ENCODE results near the gene ATP8A2. TPM values are rescaled to one million over a fixed set of nuclear protein-coding genes. Genes with fewer than 3 reads are reported as not detected.

Gene ATP8A2
- total RNA-seq, 2 experiments from 2014 or later = 1.1 to 1.2 TPM

DNA sequence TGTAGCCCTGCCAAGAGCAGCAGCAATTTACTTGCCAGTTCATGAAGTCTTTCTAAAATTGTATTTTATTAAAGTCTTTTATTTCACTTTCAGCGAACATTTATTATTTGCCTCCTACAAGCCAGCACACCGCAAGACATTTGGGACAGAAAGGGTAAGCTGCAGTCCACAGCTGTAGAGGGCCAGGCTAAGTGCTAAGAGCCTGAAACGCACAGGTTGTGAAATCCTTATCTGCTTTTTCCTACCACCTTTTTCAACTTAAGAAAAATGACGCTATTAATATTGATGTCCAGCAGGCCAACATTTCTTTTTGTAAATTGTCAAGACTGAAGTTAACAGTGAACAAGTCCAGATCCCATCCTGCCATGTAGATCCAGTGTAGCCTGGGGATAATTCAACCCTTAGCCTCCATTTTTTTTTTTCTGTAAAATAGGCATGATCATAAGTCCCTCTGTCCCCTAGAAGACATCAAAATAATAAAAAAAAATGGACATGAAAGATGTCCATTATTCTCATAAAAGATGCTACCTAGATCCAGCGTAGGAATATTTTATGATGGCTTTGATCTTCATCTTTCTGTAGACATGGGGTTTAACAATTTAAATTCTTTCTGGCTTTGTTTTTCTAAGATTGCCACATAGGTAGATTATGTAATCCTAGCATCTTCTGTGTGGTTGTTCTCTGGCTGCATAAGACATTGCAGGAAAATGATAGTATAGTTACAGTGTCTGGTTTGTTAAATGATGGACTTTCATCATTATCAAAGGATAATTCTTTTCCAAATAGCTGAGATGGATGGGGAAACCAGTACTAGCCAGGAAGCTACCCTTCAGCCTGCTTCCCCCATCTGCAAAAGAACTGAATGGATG, 551.7 kb downstream of the ATP8A2 start:
- Mint-ChIP-seq H3K4me1 (ENCODE audit: low read depth) (peaks cover 8% of the 10 kb centered on the region), H3K36me3 (ENCODE audit: low read depth) (no peaks in the 10 kb centered on the region), H3K9me3 (ENCODE audit: insufficient read depth) (no peaks in the 10 kb centered on the region), H3K27ac (no peak overlapping the region), H3K4me3 (no peak overlapping the region), H3K27me3 (ENCODE audit: low read depth) (peaks cover 4% of the 10 kb centered on the region)
- POLR2A ChIA-PET = no interaction called here
- no peak for ATAC-seq
- CTCF ChIA-PET = no interaction called here
- DNase-seq = no peak

DNA sequence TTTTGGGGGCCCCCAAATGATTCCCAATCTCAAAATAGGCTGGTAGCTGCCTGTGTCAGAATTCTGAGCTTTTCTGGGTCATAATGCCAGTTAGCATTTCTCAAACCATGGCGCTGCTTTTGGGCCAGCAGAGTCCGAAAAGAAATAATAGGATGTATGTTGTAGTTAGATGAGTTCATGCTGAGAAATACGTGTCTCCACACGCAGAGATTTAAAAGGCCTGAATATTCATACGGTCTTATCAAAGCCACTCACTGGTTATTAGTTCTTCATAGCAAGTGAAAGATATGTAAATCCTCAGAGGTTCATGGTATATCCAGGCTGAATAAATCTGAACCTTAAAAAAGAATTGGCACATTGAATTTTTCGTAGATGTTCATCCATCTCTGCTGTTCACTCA, 555.6 kb downstream of the ATP8A2 start:
- Mint-ChIP-seq H3K4me1 (ENCODE audit: low read depth) (no peaks in the 10 kb centered on the region), H3K27ac (no peak overlapping the region), H3K4me3 (no peak overlapping the region), H3K27me3 (ENCODE audit: low read depth) (peaks cover 4% of the 10 kb centered on the region), H3K36me3 (ENCODE audit: low read depth) (no peaks in the 10 kb centered on the region), H3K9me3 (ENCODE audit: insufficient read depth) (no peaks in the 10 kb centered on the region)
- DNase-seq = no peak
- CTCF ChIA-PET = interaction anchor here (0.7 kb wide), 1 partner anchor 13 kb away, joined by 3 read pairs; no protein-coding TSS in a partner anchor
- POLR2A ChIA-PET = interaction anchor here (0.6 kb wide), 1 partner anchor 1512 kb away, joined by 3 read pairs; no protein-coding TSS in a partner anchor
- ATAC-seq = no peak

DNA sequence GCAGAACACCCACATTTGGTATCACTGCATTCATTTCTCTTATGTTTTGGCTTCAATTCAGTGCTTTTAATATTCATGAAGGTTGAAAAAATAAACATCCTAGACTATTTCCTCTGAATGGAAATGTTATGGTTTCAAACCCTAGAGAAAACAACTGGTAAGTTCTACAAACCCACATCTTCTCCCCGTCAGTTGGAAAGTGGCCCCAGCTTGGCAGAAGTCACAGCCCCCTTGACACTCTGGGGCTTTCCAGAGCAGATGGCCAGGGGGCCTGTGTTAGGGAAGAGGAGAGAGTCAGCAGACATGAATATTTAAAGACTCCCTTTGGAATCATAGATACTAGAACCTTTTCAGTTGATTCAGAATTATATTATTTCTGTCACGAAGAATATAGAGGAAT, 556.2 kb downstream of the ATP8A2 start:
- Mint-ChIP-seq H3K9me3 (ENCODE audit: insufficient read depth) (no peaks in the 10 kb centered on the region), H3K4me1 (ENCODE audit: low read depth) (no peaks in the 10 kb centered on the region), H3K36me3 (ENCODE audit: low read depth) (no peaks in the 10 kb centered on the region), H3K27me3 (ENCODE audit: low read depth) (peaks cover 4% of the 10 kb centered on the region), H3K27ac (no peak overlapping the region), H3K4me3 (no peak overlapping the region)
- ATAC-seq = no peak
- ChIA-PET CTCF (no interaction called here), POLR2A (no interaction called here)
- no peak for DNase-seq

DNA sequence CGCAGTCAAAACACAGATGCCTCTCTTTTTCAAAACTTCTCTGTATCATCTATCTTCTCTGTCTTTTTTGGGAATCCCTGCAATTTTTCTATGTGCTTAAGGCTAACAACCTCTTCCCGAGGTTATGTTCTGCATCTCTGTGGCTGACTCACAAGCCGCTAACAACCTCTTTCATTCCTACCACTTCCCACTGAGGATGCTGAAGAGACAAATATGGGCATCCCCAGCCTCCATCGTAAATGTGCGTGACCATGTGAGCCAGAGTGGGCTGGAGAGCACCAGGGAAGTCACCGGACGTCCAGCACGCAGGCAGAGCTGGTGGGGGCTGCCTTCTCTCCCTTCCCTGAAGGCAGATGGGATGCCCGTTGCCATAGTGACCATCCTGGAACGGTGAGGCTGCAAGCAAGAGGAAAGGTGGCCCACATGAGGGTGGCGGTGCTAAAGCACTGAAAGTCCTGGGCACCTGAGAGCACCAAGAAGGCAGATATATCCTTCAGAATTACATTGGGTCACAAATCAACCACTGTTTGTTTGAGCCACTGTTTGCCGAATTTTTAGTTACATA, 557.2 kb downstream of the ATP8A2 start:
- Mint-ChIP-seq H3K36me3 (ENCODE audit: low read depth) (no peaks in the 10 kb centered on the region), H3K27ac (no peak overlapping the region), H3K9me3 (ENCODE audit: insufficient read depth) (no peaks in the 10 kb centered on the region), H3K4me3 (no peak overlapping the region), H3K4me1 (ENCODE audit: low read depth) (no peaks in the 10 kb centered on the region), H3K27me3 (ENCODE audit: low read depth) (peaks cover 4% of the 10 kb centered on the region)
- ATAC-seq (no peak), DNase-seq (no peak)
- ChIA-PET CTCF (no interaction called here), POLR2A (no interaction called here)

DNA sequence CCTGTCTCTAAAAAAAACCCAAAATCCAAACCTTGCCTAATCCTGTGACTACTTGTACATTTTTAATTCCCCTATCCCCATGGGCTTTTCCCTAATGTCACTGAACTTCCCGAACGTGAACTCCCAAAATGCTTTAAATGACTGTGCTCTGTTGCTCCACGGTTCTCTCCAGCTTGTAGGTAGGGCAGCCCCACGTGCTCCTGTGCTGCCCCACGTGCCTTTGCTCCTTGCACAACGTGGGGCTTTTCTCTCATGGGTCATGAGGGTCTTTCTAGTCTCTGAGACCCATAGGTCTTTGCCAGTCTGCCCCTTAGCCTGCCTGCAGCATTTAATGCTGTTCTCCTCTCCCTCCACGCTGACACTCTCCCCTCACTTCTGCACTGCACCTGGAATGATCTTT, 558.0 kb downstream of the ATP8A2 start:
- Mint-ChIP-seq H3K27me3 (ENCODE audit: low read depth) (peaks cover 4% of the 10 kb centered on the region), H3K4me3 (no peak overlapping the region), H3K9me3 (ENCODE audit: insufficient read depth) (no peaks in the 10 kb centered on the region), H3K36me3 (ENCODE audit: low read depth) (no peaks in the 10 kb centered on the region), H3K4me1 (ENCODE audit: low read depth) (no peaks in the 10 kb centered on the region), H3K27ac (no peak overlapping the region)
- DNase-seq (no peak), ATAC-seq (no peak)
- ChIA-PET POLR2A (no interaction called here), CTCF (no interaction called here)

DNA sequence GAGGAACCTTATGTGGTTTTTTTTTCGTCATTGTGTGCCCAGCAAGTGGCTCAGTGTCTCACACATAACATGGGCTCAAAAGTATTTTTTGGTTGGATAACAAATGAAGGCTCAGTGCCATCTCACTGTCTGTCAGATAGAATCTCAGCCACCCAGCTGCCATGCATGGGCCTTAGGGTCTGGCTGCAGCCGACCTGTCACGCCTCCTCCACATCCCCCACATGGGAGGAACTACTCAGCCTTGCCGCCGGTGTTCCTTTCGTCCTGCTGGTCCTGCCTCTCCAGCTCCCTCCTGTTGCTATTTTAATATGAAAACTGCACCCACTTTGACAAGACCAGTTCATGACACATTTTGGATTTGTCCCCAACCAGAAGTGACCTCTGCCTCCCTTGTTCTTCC, 558.9 kb downstream of the ATP8A2 start:
- ChIA-PET CTCF (no interaction called here), POLR2A (no interaction called here)
- no peak overlapping the region for H3K4me3 Mint-ChIP-seq
- no peaks in the 10 kb centered on the region for H3K4me1 Mint-ChIP-seq (ENCODE audit: low read depth)
- H3K27me3 Mint-ChIP-seq (ENCODE audit: low read depth) = peaks cover 4% of the 10 kb centered on the region
- no peaks in the 10 kb centered on the region for H3K9me3 Mint-ChIP-seq (ENCODE audit: insufficient read depth)
- DNase-seq = no peak
- H3K36me3 Mint-ChIP-seq (ENCODE audit: low read depth) = no peaks in the 10 kb centered on the region
- H3K27ac Mint-ChIP-seq = no peak overlapping the region
- no peak for ATAC-seq

DNA sequence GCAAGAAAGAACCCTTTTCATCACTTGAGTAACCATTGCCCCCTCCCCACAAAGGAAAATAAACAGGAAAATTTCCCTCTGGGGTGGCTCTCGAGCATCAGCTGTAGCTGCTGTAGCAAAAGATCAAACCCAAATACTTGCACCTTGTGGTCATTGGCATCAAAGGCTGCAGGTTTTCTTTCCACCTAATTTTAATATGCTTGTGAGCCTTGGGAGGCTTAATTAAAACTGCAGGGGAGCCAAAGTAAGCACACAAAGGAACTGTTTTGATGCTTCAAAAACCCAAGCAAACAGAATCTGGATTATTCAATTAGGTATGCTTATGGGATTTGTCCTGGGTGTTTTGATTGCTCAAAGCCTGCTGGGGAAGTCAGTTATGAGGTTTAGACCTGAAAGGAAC, 560.6 kb downstream of the ATP8A2 start:
- ChIA-PET POLR2A (no interaction called here), CTCF (interaction anchor here (1.1 kb wide), 1 partner anchor 12 kb away, joined by 3 read pairs; no protein-coding TSS in a partner anchor)
- no peak for ATAC-seq
- Mint-ChIP-seq H3K4me3 (no peak overlapping the region), H3K27me3 (ENCODE audit: low read depth) (no peaks in the 10 kb centered on the region), H3K9me3 (ENCODE audit: insufficient read depth) (no peaks in the 10 kb centered on the region), H3K4me1 (ENCODE audit: low read depth) (no peaks in the 10 kb centered on the region), H3K27ac (no peak overlapping the region), H3K36me3 (ENCODE audit: low read depth) (no peaks in the 10 kb centered on the region)
- no peak for DNase-seq

DNA sequence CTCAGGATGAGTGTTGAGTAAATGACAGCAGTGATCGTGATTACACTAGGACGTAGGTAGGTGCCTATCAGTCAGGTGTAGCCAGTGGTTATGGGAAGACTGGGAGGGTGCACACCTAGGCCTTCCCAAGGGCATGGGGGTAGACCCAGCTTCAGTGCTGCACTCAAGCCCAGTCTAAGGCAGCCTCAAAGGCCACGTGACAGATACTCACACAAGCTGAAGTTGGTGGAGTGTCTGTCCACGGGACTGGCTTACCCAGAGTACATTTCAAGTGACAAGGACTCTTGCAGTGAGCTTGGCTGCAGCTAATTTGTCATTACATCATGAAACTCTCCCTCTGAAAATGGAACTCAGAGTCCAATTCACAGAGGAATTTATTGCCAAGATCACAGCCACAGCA, 561.7 kb downstream of the ATP8A2 start:
- H3K4me3 Mint-ChIP-seq = no peak overlapping the region
- no peaks in the 10 kb centered on the region for H3K4me1 Mint-ChIP-seq (ENCODE audit: low read depth)
- no peaks in the 10 kb centered on the region for H3K9me3 Mint-ChIP-seq (ENCODE audit: insufficient read depth)
- ATAC-seq (no peak), DNase-seq (no peak)
- ChIA-PET POLR2A (no interaction called here), CTCF (no interaction called here)
- H3K36me3 Mint-ChIP-seq (ENCODE audit: low read depth) = no peaks in the 10 kb centered on the region
- no peaks in the 10 kb centered on the region for H3K27me3 Mint-ChIP-seq (ENCODE audit: low read depth)
- no peak overlapping the region for H3K27ac Mint-ChIP-seq

DNA sequence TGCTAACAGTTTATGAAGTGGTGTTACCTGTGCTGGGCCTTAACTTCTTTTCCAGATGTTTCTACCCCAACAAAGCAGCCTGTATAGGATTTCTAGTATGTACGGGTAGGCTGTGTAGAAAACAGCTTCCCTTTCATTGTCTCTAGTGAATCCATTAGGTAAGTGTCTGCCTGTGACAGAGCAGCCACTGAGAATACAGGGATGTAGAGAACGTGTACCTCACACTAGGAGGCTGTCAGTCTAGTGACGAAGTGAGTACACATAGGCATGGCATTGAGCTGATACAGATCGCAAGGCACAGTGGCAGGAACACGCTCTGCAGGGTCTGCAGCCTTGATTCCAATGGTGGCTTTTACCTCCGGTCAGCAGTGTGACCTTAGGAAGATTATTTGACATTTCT, 562.4 kb downstream of the ATP8A2 start:
- ATAC-seq (no peak), DNase-seq (no peak)
- ChIA-PET CTCF (interaction anchor here (0.7 kb wide), 1 partner anchor 78 kb away, joined by 3 read pairs; no protein-coding TSS in a partner anchor), POLR2A (no interaction called here)
- H3K27me3 Mint-ChIP-seq (ENCODE audit: low read depth) = no peaks in the 10 kb centered on the region
- H3K4me1 Mint-ChIP-seq (ENCODE audit: low read depth) = no peaks in the 10 kb centered on the region
- no peaks in the 10 kb centered on the region for H3K9me3 Mint-ChIP-seq (ENCODE audit: insufficient read depth)
- H3K27ac Mint-ChIP-seq = no peak overlapping the region
- H3K4me3 Mint-ChIP-seq = no peak overlapping the region
- no peaks in the 10 kb centered on the region for H3K36me3 Mint-ChIP-seq (ENCODE audit: low read depth)

DNA sequence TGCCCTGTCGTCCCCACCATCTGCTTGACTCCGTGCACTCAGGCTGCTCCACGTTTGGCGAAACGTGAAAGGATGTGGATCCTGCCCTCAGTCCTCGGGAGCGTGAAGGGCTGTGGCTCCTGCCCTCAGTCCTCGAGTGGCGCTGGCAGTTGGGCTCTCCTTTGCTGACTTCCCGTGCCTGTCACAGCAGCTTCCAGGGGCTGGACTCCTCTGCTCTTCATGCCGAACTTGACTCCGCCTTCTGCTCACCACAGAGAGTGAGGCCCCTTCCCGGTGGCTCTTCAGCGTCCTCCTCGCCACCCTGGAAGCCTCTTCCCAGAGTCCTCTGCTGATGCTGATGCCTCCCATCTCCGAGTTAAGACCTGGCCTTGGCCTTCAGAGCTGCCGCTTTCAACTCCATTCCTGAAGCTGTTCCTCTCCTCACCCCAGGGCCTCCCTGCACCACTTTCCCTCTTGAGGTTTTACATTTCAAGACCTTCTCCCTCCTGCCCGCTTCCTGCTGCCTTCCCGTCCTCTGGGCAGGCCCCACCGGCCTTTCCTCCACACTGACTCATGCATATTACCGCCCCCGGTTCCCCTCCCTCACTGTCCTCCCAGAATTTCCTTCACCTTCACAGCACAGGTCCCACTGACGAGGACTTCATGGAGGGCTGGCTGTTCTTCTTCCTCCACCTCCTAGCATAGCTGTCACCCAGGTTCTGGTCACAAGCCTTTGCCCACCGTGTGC, 568.4 kb downstream of the ATP8A2 start:
- Mint-ChIP-seq H3K4me3 (no peak overlapping the region), H3K27me3 (ENCODE audit: low read depth) (no peaks in the 10 kb centered on the region), H3K9me3 (ENCODE audit: insufficient read depth) (no peaks in the 10 kb centered on the region), H3K4me1 (ENCODE audit: low read depth) (peaks cover 6% of the 10 kb centered on the region), H3K27ac (peak overlapping the region; percentile 19), H3K36me3 (ENCODE audit: low read depth) (no peaks in the 10 kb centered on the region)
- ATAC-seq (no peak), DNase-seq (no peak)
- ChIA-PET CTCF (no interaction called here), POLR2A (no interaction called here)

DNA sequence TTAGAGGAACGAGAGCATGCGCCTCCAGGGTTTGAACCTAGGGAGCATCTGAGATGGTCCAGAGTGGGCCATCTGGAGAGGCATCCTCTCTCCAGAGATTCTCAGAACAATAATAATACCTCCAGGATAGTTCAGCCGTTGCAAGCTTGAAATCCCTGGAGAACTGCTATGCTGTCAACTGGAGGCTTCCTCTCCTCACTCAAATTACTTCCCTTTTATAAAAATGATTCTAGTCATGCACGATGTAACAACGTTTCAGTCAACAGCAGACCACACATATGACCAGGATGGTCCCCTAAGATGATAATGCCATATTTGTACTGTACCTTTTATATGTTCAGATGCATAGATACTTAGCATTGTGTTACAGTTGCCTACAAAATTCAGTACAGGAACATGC, 571.3 kb downstream of the ATP8A2 start:
- Mint-ChIP-seq H3K27ac (no peak overlapping the region), H3K36me3 (ENCODE audit: low read depth) (no peaks in the 10 kb centered on the region), H3K27me3 (ENCODE audit: low read depth) (no peaks in the 10 kb centered on the region), H3K9me3 (ENCODE audit: insufficient read depth) (no peaks in the 10 kb centered on the region), H3K4me1 (ENCODE audit: low read depth) (peaks cover 13% of the 10 kb centered on the region), H3K4me3 (no peak overlapping the region)
- ChIA-PET POLR2A (no interaction called here), CTCF (interaction anchor here (0.5 kb wide), 1 partner anchor 179 kb away, joined by 3 read pairs; no protein-coding TSS in a partner anchor)
- no peak for DNase-seq
- no peak for ATAC-seq

DNA sequence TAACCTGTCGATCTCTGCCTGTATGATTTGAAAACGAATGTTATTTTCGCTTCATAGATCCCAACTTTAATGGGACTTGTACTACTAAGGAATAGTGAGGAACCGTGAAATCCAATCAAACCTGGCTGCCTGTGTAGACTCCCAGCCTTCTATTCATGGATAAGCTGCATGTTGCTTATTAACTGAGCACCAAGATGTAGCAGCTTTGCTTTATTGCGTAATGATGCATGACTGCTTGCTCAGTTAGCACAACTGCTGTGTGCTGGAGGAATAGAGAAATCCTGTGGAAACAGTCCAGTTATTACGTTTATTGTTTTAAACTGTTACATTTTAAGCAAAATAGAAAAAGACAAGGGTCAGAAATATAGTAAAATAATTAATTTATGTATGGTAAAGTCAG, 571.9 kb downstream of the ATP8A2 start:
- Mint-ChIP-seq H3K4me3 (no peak overlapping the region), H3K36me3 (ENCODE audit: low read depth) (no peaks in the 10 kb centered on the region), H3K9me3 (ENCODE audit: insufficient read depth) (no peaks in the 10 kb centered on the region), H3K27me3 (ENCODE audit: low read depth) (no peaks in the 10 kb centered on the region), H3K4me1 (ENCODE audit: low read depth) (peaks cover 13% of the 10 kb centered on the region), H3K27ac (no peak overlapping the region)
- POLR2A ChIA-PET = no interaction called here
- CTCF ChIA-PET = interaction anchor here (0.5 kb wide), 1 partner anchor 178 kb away, joined by 3 read pairs; no protein-coding TSS in a partner anchor
- ATAC-seq (no peak), DNase-seq (no peak)

Measured in activated CD8-positive, alpha-beta T cell treated with anti-CD3 and anti-CD28 coated beads, Interleukin-2, amount 10 ng/mL, durations not matched to agents 7 days and 5 days (primary cell).